HG02885 (cell line): ENCODE data around the gene PLEKHA7.
A peak's percentile ranks its signal among the peaks of the same experiment; 100 is the strongest.
"Not testable (repeated sequence)": the region's sequence is repeated elsewhere in the genome, so short reads cannot be mapped to it uniquely, and the experiment has no call there.

Experiments
- ATAC-seq: cut with Tn5 transposase; IDR thresholded peaks from one replicate; pipeline ENCODE4 v1.9.1; 2021; ENCODE audit warnings: mild to moderate bottlenecking; ENCODE audit not compliant: unreplicated experiment, poor library complexity

Gene PLEKHA7

DNA sequence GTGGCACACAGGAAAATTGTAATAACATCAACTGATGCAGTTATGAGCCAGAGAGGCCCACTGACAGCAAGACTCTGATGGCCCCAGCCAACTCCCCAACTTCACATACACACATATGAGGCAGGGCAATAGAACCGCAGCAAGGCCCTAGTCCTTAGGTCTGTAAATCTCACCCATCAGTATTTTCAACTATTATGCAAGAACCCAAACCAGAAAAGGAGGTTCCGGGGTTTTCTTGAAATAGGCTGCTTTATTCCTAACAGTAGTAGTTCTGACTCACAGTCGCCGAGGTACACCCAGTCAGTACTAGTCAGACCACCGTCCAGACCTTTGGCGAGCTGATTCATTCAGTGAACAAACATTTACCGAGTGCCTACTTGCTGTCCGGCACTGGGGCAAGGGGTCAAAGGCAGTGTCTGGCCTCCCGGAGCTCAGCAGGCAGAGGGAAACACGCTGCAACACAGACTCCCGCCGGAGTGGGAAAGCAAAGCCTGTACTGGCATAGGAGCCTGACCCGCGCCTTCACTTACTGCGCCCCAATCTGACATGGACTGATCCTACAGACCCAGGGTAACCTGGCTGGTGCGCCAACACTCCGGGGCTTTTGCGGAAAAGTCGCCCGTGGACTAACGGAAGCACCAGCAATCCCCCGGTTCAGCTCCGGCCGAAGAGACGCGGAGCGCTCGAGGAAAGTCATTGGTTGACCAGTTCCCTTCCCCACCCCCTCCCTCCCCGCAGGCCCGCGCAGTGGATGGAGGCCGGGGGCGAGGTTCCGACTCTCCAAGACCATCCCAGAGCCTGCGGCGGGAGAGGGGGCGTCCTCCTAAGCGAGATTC lies 1.3 kb downstream of the PLEKHA7 start:
- ATAC-seq: no peak

DNA sequence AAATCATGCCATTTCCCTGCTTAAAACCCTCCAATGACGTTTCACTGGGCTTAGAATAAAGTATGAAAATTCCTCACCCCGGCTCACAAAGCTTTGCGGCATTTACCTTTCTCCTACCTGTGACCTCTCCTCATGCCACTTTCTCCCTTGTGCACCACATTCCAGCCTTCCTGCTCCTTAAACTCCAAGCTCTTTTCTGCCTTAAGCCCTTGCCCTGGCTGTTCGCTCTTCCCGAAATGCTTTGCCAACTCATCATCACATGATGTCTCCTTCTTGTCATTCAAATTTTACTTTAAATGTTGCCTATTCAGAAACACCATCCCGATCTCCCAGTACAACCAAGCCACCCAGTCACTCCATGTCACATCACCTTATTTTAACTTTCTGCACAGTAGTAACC lies 2.0 kb downstream of the PLEKHA7 start:
- no peak for ATAC-seq

DNA sequence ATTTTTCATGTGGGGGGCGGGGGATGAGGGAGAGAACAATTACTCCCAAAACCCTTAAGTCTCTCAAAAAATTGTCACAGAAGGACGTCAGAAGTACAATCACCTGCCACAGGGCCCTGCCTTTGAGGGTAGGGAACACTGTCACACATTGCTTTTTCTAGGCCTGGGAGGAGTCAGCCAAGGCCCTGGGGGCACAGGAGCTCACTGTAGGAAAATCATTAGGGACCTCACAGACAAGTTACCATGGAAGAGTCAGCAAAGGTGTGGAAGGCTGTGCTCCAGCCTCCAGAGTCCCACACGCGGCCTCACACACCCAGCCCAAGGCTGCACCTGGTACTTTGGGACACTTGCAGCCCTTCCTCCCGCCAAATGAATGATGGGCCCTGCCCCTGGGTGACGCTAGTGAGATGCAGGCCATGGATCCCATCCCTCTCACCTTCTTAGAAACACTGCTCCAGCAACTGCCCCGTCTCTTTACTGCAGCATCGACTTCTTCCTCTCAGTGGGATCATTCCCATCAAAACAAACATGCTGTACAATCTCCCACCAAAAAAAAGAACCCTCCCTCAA lies 3.3 kb downstream of the PLEKHA7 start:
- ATAC-seq: no peak

DNA sequence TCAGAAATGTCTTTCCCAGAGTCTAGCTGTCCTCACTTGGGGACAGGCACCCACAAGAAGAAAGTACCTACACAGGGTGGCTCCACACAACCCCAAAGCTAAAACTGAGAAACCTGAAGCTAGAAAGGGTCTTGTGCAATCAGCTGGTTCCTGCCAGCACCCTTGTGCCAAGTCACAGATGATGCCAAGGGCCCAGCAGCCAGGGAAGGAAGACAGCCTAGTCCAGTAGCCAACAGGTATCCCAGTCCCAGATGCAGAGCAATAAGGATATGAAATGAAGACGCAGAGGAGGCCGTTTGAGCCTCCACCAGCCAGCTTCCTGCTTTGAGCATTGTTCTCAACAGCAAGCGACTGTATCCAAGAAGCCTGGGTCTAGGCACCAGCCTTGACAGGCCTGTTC lies 6.1 kb downstream of the PLEKHA7 start:
- no peak for ATAC-seq

DNA sequence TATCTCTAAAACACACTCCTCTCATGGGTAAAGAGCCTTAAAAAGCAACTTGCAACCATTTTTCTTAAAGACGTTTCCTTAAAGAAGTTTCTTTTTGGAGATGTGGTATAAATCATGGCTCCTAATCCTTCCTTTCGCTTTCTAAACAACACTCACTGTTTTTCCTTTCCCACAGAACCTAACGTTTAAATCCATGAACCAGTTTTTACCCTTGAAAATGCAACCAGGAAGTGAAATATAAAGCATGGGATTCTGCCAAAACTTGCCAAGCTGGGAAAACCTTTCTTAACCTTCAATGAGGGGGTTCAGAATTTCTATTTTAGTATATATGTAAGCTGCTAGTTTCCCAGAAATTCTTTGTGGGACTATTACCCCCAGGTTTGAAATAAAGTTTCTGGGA lies 8.6 kb downstream of the PLEKHA7 start:
- no peak for ATAC-seq

DNA sequence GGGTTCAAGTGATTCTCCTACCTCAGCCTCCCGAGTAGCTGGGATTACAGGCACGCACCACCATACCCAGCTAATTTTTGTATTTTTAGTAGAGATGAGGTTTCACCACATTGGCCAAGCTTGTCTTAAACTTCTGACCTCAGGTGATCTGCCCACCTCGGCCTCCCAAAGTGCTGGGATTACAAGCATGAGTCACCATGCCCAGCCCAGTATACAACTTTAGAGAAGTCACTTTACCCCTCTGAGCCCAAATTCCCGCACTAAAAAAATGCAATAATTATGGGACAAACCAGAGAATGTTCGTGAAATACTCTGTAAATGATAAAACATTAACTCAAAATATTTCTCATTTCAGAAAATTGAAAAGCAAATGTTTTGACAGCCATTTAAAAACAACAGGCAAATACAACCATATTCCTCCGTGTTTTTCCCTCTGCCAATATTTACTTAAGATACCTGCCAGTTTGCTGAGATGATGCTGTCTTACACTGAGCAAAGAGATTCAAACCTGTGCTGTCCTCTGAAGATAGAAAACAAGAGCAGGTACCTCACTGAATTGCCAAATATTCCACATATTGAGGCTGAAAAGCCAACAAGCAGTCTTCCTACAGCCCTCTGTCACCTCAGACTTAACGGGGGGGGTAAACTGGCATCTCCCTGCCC lies 9.6 kb downstream of the PLEKHA7 start:
- ATAC-seq: no peak

DNA sequence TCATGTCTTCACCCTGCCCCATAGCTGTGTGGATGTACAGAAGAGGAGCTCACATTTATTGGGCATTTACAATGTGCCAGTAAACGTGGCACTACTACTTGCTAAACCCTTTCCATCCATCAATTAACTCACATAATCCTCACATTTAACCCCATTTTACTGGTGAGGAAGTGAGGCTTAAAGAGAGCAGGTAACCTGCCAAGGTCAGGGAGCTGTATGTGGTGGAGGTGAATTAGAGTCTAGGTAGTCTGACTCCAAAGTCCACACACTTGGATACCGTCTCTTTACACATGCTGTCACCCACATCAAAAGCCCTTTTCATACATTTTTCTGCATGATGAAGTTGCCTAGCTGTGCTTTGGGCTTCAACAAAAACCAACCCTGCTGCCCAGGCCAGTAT lies 10.8 kb downstream of the PLEKHA7 start:
- ATAC-seq: no peak

DNA sequence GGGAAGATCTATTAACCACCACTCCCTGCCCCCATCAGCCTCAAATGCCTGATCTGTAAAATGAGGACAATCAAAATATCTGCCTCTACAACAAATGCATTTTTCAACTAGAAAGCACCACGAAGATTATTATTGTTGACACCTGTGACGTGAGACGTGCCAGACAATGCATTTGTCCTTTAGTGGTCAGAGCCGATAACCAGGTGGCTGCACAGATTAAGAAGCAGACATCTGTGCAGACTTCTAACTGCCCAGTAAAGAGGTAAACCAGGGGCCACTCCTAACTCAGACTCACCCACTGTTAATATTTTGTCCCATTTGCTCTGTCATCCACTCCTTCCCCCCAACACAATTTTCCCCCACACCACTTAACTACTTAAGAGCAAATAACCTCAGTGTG lies 11.7 kb downstream of the PLEKHA7 start:
- ATAC-seq: no peak

DNA sequence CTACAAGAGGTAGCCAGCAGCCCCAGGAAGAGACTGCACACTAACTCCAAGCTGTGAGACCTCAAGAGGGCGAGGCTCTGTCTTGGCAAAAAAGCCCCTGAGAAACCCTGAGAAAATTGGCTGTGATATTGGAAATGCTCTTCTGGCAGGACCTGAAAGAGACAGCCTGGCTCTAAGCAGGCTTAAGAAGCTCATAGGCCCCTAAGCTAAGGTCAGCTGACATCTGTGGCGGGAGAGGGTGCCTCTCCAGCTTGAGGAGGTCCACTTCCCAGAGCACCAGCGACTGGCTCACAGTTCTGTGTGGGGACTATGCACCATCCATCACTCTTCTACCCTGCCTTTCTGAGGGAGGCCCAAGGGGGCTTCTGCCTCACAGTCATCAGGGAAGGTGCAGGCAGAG lies 12.4 kb downstream of the PLEKHA7 start:
- no peak for ATAC-seq

DNA sequence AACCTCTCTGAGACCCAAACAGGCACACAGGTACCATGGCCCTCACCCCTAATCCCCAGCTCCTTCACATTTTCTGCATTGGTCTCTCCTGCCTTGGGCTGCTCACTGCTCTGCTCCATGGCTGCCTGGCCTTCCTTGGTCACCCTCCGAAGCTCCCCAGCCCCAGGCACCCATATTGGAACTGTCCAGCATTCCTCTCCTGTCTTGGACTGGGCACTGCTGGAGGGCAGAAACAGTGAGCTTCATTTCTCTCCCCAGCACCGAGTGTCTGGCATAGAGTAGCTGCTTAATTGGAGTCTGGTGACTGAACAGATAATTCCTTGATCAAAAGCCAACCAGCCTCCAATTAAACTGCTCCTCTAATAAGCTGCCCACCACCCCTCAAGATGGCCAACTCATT lies 13.2 kb downstream of the PLEKHA7 start:
- no peak for ATAC-seq

DNA sequence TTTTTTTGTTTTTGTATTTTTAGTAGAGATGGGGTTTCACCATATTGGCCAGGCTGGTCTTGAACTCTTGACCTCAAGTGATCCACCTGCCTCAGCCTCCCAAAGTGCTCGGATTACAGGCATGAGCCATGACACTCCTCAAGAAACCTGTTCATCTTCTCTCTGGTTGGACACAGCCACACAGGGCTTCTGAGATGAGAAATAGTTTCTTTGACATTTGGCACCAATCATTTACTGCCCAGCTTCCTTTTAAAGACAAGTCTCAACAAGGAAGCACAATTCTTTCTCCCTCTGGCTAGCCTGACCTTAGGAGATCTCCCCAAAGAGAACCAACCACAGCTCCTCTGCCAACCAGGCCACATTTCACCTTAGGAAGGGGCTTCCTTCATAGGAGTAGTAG lies 14.0 kb downstream of the PLEKHA7 start:
- ATAC-seq: not testable (repeated sequence)

DNA sequence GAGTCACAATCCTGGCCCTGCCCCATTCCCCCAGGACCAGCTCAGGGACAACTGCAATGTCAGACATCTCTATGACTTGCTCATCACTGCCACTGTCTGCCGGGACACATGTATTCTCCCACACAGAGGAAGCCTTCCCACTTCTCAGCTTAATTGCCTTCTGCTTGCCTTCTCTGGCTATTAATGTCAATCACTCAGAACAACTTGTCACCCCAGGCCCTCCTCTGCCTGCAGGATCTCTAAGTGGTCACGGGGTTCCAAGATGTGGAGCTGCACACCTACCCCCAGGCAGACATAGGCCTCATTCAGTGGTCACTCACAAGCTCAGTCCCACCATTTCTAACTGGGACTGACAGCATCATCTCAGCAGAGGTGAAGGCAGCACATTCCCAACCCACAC lies 15.1 kb downstream of the PLEKHA7 start:
- no peak for ATAC-seq

DNA sequence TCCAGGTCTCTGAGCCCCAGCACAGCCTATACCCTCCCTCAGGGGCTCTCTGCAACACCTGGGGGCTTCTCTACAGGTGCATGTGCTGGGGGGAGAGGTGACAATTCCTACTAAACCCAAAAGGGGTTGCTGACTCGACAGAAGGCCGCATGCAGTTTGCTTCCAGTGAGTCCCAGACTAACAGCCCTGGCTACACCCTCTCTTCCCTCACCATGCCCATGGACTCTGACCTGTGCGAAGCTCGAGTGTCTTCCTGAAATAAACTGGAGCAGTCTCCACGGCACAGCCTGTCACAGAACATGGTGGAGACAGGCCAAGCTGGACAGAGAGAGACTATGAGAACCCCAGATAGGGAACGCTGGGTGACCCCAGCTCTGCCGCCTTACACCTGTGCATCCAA lies 16.6 kb downstream of the PLEKHA7 start:
- ATAC-seq: no peak

DNA sequence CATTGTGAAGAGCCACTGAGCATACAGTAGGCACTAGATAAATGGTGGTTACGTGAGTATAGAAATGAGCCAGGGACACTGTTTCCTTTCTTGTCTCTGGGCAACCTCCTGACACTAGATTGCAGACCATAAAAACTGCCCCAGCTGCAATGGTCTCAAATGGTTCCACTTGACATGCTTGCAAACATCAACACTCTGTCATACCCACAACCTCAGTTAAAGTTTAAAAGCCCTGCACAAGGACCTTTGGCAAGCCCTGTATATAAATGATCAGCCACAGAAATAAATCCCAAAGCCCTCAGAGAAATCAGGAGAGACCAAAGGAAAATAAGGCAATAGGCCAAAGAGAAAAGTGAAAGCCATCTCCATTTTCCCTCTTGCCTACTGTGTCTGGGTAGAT lies 20.7 kb downstream of the PLEKHA7 start:
- ATAC-seq: no peak

DNA sequence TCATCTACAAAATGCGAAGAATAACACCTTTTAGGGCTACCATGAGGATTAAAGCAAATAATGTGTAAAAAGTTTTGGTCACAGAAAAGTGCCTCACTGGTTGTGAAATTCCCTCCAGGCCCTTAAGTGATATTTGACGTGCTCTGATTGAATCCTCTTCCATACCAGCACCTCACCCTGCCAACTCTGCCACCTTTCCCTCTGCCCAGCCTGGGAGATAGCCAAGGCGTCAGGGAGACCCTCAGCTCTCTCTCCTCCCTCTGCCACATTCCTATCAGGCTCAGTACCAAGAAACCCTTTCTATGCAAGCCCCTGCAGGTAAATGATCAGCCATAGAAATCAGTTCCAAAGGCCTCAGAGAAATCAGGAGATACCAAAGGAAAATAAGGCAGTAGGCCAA lies 21.4 kb downstream of the PLEKHA7 start:
- no peak for ATAC-seq

DNA sequence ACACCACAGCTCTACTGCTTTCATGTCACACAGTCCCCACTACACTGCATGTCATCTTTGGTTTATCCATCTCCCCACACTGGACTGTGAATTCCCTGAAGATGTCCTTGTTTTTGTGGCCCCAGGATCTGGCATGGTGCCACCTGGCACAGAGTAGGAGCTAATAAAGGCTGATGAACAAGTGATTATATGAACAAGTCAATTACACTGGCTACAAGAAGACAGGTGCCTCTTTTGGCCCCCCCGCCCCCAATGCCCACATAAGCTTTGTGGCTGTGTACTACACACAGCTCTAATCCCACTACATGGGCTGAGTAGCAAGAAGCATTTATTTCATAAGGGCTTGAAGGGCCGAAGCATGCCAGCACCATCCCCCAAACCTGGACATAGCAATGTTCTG lies 24.7 kb downstream of the PLEKHA7 start:
- ATAC-seq: no peak

DNA sequence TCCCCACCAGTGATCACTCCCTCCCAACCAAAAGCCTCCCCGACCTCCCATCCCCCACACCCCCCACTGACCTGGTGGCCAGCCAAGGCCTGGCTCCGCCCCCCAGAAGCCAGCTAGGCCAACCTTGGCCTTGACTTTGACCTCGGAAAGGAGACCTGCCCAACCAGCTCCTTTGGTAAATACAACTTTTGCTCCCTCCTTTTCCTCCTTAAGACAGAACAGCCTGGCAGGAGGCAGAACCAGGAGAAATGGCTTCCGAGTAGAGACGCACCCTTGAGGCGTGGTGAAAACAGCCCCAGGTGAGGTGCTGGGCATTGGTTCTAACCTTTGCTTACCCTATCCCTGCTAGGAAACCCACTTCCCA lies 27.0 kb downstream of the PLEKHA7 start:
- ATAC-seq: no peak

DNA sequence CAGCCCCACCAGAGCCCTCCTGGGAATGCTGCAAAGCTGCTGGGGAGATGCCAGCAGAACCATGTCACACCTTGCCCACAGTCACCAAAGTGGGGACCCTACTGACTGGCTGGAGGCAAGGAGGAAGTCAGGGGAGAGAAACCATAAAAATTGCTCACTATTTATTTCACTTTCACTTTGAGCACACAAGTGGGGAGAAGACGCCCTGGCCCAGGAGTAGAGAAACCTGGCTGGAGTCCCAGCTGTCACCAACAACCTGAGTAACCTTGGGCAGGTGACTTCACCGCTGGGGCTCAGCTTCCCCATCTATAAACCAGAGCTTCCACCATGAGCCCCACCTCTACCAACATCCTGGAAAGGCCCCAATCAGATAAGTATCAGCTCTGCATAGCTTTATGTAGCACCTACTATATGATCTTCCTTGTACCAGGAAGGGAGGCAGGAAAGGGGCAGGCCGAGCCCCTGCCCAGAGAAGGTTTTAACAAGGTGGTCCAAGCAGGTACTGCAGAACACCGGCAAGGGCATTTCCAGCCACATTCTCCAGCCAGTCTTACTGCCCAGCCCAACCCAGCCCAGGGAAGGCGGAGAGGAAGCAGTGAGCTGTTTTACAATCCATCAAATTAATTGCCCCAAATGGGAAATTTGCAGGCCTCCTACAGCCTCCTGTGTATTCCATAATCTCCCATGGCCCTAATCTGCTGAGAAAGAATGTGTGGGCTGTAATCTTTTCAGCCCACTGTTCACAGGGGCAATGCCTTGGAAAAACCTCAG lies 27.6 kb downstream of the PLEKHA7 start:
- peak; percentile 96 for ATAC-seq

DNA sequence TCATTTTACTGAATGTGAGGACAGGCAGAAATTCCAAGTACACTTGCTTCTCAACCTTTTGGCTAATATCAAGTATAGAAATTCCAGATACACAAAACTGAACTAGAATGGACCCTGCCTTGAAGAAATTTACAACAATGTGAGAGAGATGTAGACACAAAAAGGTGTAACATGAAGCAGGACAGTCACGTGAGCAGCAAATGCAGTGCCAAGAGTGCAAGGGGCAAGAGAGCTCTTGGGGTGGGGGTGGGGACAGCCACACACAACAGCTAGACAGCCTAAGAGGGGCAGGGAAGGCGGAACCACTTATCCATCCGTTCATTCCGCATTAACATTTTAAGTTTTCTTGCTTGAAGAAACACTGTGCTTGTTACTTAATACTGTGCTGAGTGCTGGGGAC lies 28.9 kb downstream of the PLEKHA7 start:
- ATAC-seq: no peak

DNA sequence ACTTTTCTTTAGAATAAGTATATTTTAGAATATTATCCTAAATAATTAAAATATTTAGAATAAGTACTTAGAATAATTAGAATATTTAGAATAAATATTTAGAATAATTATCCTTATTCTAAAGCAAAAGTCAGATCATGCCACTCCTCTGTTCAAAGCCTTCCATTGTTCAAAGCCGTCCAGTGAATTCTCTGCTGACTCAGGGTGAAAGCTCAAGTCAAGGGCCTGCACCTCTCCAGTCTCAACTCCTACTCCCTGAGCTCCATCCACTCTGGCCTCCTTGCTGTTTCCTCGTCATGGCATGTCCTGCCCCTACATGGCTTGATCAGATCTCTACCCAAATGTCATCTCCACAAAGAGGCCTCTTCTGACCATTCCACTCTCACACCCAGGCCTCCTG lies 30.0 kb downstream of the PLEKHA7 start:
- ATAC-seq: no peak

DNA sequence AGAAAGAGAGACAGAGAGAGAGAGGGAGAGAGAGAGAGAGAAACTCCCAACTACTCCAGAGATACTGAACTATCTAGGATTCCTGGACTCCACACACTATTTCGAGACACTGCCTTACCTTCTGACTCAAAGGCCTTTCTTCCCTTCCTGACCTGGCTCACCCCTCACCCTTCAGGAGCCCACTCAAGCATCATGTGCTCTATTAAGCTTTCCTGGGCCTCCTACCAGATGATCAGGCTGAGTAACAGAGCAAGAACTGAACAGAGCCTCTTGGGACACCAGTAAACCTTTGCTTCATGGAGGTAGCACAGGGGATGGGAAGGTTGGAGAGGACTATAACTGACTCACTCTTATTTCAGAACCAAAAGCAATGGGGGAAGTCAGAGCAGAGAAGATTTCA lies 31.4 kb downstream of the PLEKHA7 start:
- no peak for ATAC-seq
